HepG2 (cell line): Measurements from ENCODE around the gene VEGFC. TPM values are rescaled to one million over a fixed set of nuclear protein-coding genes. Genes with fewer than 3 reads are reported as not detected.
A peak's percentile ranks its signal among the peaks of the same experiment; 100 is the strongest.

Source experiments
- ATAC-seq: fragments of 200-7000 bp; cut with Tn5 transposase; 3 replicates; pipeline ENCODE4 v1.9.1; 2020; ENCODE audit warnings: mild to moderate bottlenecking, moderate library complexity
- BruUV-seq: library from RNA; stranded (reverse); fragments of 400-500 nt; replicated peaks from 2 replicates; lab custom pipeline; 2021; lab: Mats Ljungman, UMichigan
- CTCF ChIA-PET: fragments of 300-600 bp; formaldehyde crosslinking; extraction: SDS; loops from one replicate; lab custom pipeline; 2021; ENCODE audit warnings: low total read pairs, inconsistent platforms, low intra/inter-chr PET ratio; lab: Yijun Ruan, JAX
- POLR2A ChIA-PET: fragments of 350-600 bp; sonication (Branson Sonifier 250); formaldehyde crosslinking; loops from one replicate; lab custom pipeline; 2020; ENCODE audit warnings: antibody characterized with exemption, inconsistent platforms; lab: Yijun Ruan, JAX
- DNase-seq: peaks from one replicate; pipeline ENCODE4 v3.0.0-alpha.2; 2015; ENCODE audit warnings: low spot score
- FAIRE-seq: peaks from 3 replicates; lab custom pipeline; 2011; peaks lifted over from hg19 to GRCh38; lab: Jason Lieb, UNC
- H2AFZ ChIP-seq: one replicate; pipeline ENCODE4 v1.6.1; 2011; ENCODE audit warnings: low read length, inconsistent platforms
- H3K27ac ChIP-seq: fragments of 300-600 bp; 3 replicates; pipeline ENCODE4 v1.8.0; 2011; ENCODE audit warnings: mixed run types, mild to moderate bottlenecking, mixed read lengths, low read length, inconsistent platforms; ENCODE audit not compliant: insufficient read depth; ENCODE audit errors: extremely low read length
- H3K27me3 ChIP-seq, 2 experiments: fragments of 200-600 bp in 1 of 2; 2 replicates in 1 of 2; 3 replicates in 1 of 2; pipeline versions ENCODE4 v1.6.0 to v1.8.0; 2011; ENCODE audit warnings: low read length in 2 of 2, mild to moderate bottlenecking in 2 of 2, moderate library complexity in 2 of 2, inconsistent platforms in 1 of 2; ENCODE audit not compliant: insufficient read depth in 2 of 2, control insufficient read depth in 1 of 2
- H3K36me3 ChIP-seq, 2 experiments: fragments of 200-600 bp in 1 of 2; replicated peaks in 1 of 2; 2 replicates in 1 of 2; 3 replicates in 1 of 2; pipeline versions ENCODE4 v1.5.1 to v1.8.0; 2011; ENCODE audit warnings: low read length in 2 of 2, inconsistent platforms in 1 of 2; ENCODE audit not compliant: insufficient read depth in 2 of 2, control insufficient read depth in 1 of 2
- H3K4me1 ChIP-seq: 2 replicates; pipeline ENCODE4 v1.5.1; 2012; ENCODE audit warnings: low read length, inconsistent platforms; ENCODE audit not compliant: insufficient read depth
- H3K4me2 ChIP-seq: 2 replicates; pipeline ENCODE4 v1.6.0; 2011; ENCODE audit warnings: low read depth, low read length, inconsistent platforms
- H3K4me3 ChIP-seq, 3 experiments: fragments of 200-600 bp in 1 of 3; sonication (generic), shearing (Covaris generic) in 1 of 3; replicated peaks in 1 of 3; 2 replicates each; pipeline ENCODE4 v1.5.1; 2011 to 2016; ENCODE audit warnings: low read length in 3 of 3, inconsistent platforms in 2 of 3, low read depth in 2 of 3, mild to moderate bottlenecking in 2 of 3, control low read depth in 1 of 3, mixed read lengths in 1 of 3; ENCODE audit not compliant: insufficient read depth in 1 of 3
- H3K79me2 ChIP-seq: one replicate; pipeline ENCODE4 v1.6.1; 2011; ENCODE audit warnings: low read length, inconsistent platforms; ENCODE audit not compliant: insufficient read depth
- H3K9ac ChIP-seq: 2 replicates; pipeline ENCODE4 v1.6.0; 2011; ENCODE audit warnings: mild to moderate bottlenecking, low read depth, low read length, inconsistent platforms; ENCODE audit not compliant: insufficient read depth
- H3K9me3 ChIP-seq: 2 replicates; pipeline ENCODE4 v1.5.1; 2012; ENCODE audit warnings: mild to moderate bottlenecking, low read length
- H4K20me1 ChIP-seq: 2 replicates; pipeline ENCODE4 v1.6.0; 2011; ENCODE audit warnings: inconsistent platforms, mild to moderate bottlenecking, low read length, moderate library complexity; ENCODE audit not compliant: insufficient read depth
- CTCF ChIP-seq: sonication (generic); formaldehyde crosslinking; IDR thresholded peaks from 2 replicates; pipeline ENCODE4 v1.5.0; 2020; ENCODE audit warnings: mild to moderate bottlenecking, missing genetic modification reagents, moderate library complexity
- EZH2 ChIP-seq: conservative IDR thresholded peaks from 2 replicates; pipeline ENCODE4 v1.6.1; 2012; ENCODE audit warnings: mild to moderate bottlenecking, low read depth, low read length, moderate library complexity
- MIER2 ChIP-seq: IDR thresholded peaks from 2 replicates; pipeline ENCODE4 v1.6.1; 2016; ENCODE audit warnings: missing biosample characterization, missing genetic modification reagents
- STAG1 ChIP-seq: sonication (generic); formaldehyde crosslinking; IDR thresholded peaks from 2 replicates; pipeline ENCODE4 v1.4.0; 2020; ENCODE audit warnings: missing genetic modification reagents
- TAF15 ChIP-seq: fragments of 200-400 bp; formaldehyde crosslinking; IDR thresholded peaks from one replicate; pipeline ENCODE4 v1.6.1; 2018; ENCODE audit warnings: mild to moderate bottlenecking, low read depth, low read length; ENCODE audit not compliant: poor library complexity, severe bottlenecking
- TIGD3 ChIP-seq: sonication (generic); formaldehyde crosslinking; IDR thresholded peaks from 2 replicates; pipeline ENCODE4 v1.5.1; 2020; ENCODE audit warnings: mild to moderate bottlenecking, missing genetic modification reagents, borderline replicate concordance
- ZMYM2 ChIP-seq: sonication (generic); formaldehyde crosslinking; IDR thresholded peaks from 2 replicates; pipeline ENCODE4 v1.8.0; 2022; ENCODE audit warnings: mild to moderate bottlenecking, missing genetic modification reagents
- ZNF496 ChIP-seq: sonication (generic); formaldehyde crosslinking; IDR thresholded peaks from 2 replicates; pipeline ENCODE4 v1.8.1; 2023; ENCODE audit warnings: mild to moderate bottlenecking, moderate library complexity, missing genetic modification reagents; ENCODE audit not compliant: insufficient replicate concordance
- ZNF644 ChIP-seq: IDR thresholded peaks from 2 replicates; pipeline ENCODE4 v1.6.1; 2016; ENCODE audit warnings: low read depth
- ZSCAN12 ChIP-seq: sonication (generic); formaldehyde crosslinking; IDR thresholded peaks from 2 replicates; pipeline ENCODE4 v1.9.0; 2021; ENCODE audit warnings: mild to moderate bottlenecking, missing genetic modification reagents
- WGBS: methylation state at CpG from one replicate; pipeline ENCODE4 v1.1.6; 2017; ENCODE audit warnings: low lambda C conversion rate; 5-methylcytosine and 5-hydroxymethylcytosine counted together
- in situ Hi-C: cut with HindIII; loops from 2 replicates; pipeline ENCODE4 v1.10.0; 2017; ENCODE audit warnings: low pct_unique_long_range_greater_than_20kb; ENCODE audit not compliant: extremely low pct_ligation_motif_present
- intact Hi-C: fragments of 100-400 bp; cut with micrococcal nuclease; formaldehyde crosslinking; loops from one replicate; pipeline ENCODE4 v1.10.0; 2022; ENCODE audit not compliant: unreplicated experiment
- polyA plus RNA-seq, 8 experiments: library from polyadenylated mRNA; depleted of rRNA in 3 of 8; stranded (reverse) in 7 of 8; unstranded in 1 of 8; fragments of >200 nt; fragmentation: Illumina TruSeq in 4 of 8; extraction: Trizol in 4 of 8; gene quantifications; 2 replicates each; pipeline versions ENCODE4 v1.2.1 to v1.2.3, GENCODE V29; 2011 to 2016; ENCODE audit warnings: low read depth in 4 of 8, missing spikeins in 1 of 8, mixed read lengths in 1 of 8; ENCODE audit not compliant: insufficient read depth in 1 of 8
- total RNA-seq, 5 experiments: library from RNA; depleted of rRNA; stranded (reverse); fragments of >200 nt; fragmentation: Illumina TruSeq; extraction: Trizol; gene quantifications; 2 replicates each; pipeline ENCODE4 v1.2.3, GENCODE V29; 2016; ENCODE audit warnings: low read depth in 1 of 5

The VEGFC gene
- total and polyA plus RNA-seq, 2 of the 13 experiments (the other 11 are each of a cell fraction or from before 2014, with no cell fraction given): not detected

- in situ Hi-C loops (no loop called here), intact Hi-C loops (loop anchor here (5.0 kb wide), 1 partner anchor 413 kb away; no protein-coding TSS in a partner anchor)
- Histone ChIP-seq H3K9ac (no peak overlapping the region), H3K36me3 (no peaks in the 10 kb centered on the region), H2AFZ (no peak overlapping the region), H3K9me3 (no peaks in the 10 kb centered on the region), H3K79me2 (no peaks in the 10 kb centered on the region), H4K20me1 (no peaks in the 10 kb centered on the region), H3K4me3 (no peak overlapping the region), H3K27ac (no peak overlapping the region), H3K4me1 (peaks cover 6% of the 10 kb centered on the region; the same call in 1 of the 2 replicates), H3K27me3 (peaks cover 3 to 20% of the 10 kb centered on the region in 2 experiments), H3K4me2 (no peak overlapping the region)
- ATAC-seq (no peak), FAIRE-seq (no peak), DNase-seq (no peak)
- 50% methylated on average over 4 of the region's 4 CpGs for WGBS
- POLR2A ChIA-PET: no interaction called here
- BruUV-seq: no TSS peak
- CTCF ChIA-PET: no interaction called here
- no peak for TF ChIP-seq ZNF644 (CRISPR knock-in tag)
- TF ChIP-seq ZMYM2 (CRISPR knock-in tag): no peak
- no peak for TF ChIP-seq ZSCAN12 (CRISPR knock-in tag)
- no peak for TF ChIP-seq TAF15
- TF ChIP-seq ZNF496 (CRISPR knock-in tag): no peak
- TF ChIP-seq TIGD3 (CRISPR knock-in tag): no peak
Observed at GRCh38 chr4:176790398-176790797, 2.3 kb downstream of the VEGFC start.

- in situ Hi-C loops: no loop called here
- H3K27ac ChIP-seq: no peak overlapping the region
Observed at GRCh38 chr4:176789955-176790354, 2.8 kb downstream of the VEGFC start.

More at GRCh38 chr4:176789955-176790354, 2.8 kb downstream of the VEGFC start:
- Histone ChIP-seq H4K20me1 (no peaks in the 10 kb centered on the region), H3K4me1 (peaks cover 6% of the 10 kb centered on the region; the same call in 1 of the 2 replicates), H2AFZ (no peak overlapping the region), H3K4me3 (no peak overlapping the region), H3K27me3 (peaks cover 3 to 20% of the 10 kb centered on the region in 2 experiments), H3K9ac (no peak overlapping the region), H3K79me2 (no peaks in the 10 kb centered on the region), H3K4me2 (no peak overlapping the region), H3K9me3 (no peaks in the 10 kb centered on the region), H3K36me3 (no peaks in the 10 kb centered on the region)
- TF ChIP-seq STAG1 (peak; percentile 10; the same call in 1 of the 2 replicates), MIER2 (CRISPR knock-in tag) (no peak), CTCF (peak; percentile 51), ZNF644 (CRISPR knock-in tag) (peak; percentile 56; the same call in 1 of the 2 replicates), EZH2 (0 out of 2 replicates have a peak, but pooled peaks have one; percentile 30)
- WGBS: 6% methylated on average over 1 of the region's 1 CpG
- intact Hi-C loops: loop anchor here (5.0 kb wide), 1 partner anchor 413 kb away; no protein-coding TSS in a partner anchor
- peak; percentile 31 for DNase-seq
- CTCF ChIA-PET: no interaction called here
- no TSS peak for BruUV-seq
- peak; percentile 62 for FAIRE-seq
- peak; percentile 41 for ATAC-seq
- POLR2A ChIA-PET: no interaction called here
